ENCODE measurements around the gene TBC1D12. TPM values are rescaled to one million over a fixed set of nuclear protein-coding genes. Genes with fewer than 3 reads are reported as not detected.

Gene TBC1D12
- total RNA-seq (under 1 TPM; 0.27 to 0.42 TPM), total RNA-seq (0 to 5.5 (median 1.1) reads per million in 172 experiments)
- 0.64 TPM for polyA plus RNA-seq (2013, experiment 1 of 2)
- polyA plus RNA-seq (2013, experiment 2 of 2) = 0.56 TPM

DNA sequence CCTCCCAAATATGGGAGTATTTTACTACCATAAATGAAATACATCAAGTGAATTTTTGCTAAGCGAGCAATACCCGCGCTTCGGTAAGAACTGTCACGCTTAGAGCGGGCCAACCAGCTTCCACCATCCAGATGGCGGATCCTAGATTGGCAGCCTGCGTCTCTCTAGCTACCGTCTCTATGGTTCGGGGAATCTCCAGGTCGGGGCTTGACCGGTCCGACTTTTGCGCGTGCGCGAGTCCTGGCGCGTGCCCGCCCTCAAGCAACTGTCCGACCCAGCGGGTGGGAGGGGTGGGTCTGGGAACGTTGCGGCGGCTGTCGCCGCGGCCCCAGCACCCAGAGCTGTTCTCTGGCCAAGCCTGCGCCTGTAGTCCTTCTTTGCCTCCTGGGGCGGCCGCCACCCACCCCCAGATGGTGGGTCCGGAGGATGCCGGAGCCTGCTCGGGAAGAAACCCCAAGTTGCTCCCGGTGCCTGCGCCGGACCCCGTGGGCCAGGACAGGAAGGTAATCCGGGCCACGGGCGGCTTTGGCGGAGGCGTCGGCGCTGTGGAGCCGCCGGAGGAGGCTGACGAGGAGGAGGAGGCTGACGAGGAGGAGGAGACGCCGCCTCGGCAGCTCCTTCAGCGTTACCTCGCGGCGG, at the start of gene TBC1D12:
TSS of gene TBC1D12 (plus strand) at position 338 of the 639 bp plus-strand sequence. CDS start at position 411, 73 bp downstream.
- POLR2A ChIA-PET = no interaction called here
- Mint-ChIP-seq H3K27me3 (peaks cover 74% of the 10 kb centered on the region), H3K4me1 (ENCODE audit: low read depth) (peaks cover 7% of the 10 kb centered on the region)

DNA sequence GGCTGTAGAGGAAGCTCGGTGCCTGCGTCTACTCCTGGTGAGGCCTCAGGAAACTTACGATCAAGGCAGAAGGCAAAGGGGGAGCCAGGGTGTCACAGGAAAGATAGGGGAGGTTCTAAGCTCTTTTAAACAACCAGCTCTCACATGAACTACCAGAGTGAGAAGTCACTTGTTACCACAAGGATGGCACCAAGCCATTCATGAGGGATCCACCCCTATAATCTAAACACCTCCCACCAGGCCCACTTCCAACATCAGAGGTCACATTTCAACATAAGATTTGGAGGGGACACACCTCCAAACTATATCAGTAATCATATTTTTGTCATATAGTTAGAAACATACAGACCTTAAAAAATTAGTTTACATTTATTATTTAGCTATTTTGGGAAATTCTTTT, 49.0 kb upstream of the TBC1D12 start:
- no peaks in the 10 kb centered on the region for H3K4me1 ChIP-seq (ENCODE audit: insufficient read depth, low read length)
- no peak overlapping the region for H3K4me3 ChIP-seq (ENCODE audit: low read length)
- H3K27ac ChIP-seq (ENCODE audit: low read depth in 1 of 2, low read length in 2 of 2) = no peak overlapping the region
- intact Hi-C loops (cut with DNase I, micrococcal nuclease) = no loop called here
- Mint-ChIP-seq H3K27ac (no peak overlapping the region), H3K4me1 (ENCODE audit: low read depth) (peaks cover 10% of the 10 kb centered on the region), H3K9me3 (no peaks in the 10 kb centered on the region), H3K27me3 (no peaks in the 10 kb centered on the region), H3K4me3 (no peak overlapping the region), H3K36me3 (ENCODE audit: low read depth) (peaks cover 87% of the 10 kb centered on the region)
- H3K27me3 ChIP-seq (ENCODE audit: control insufficient read depth in 1 of 2, insufficient read depth in 2 of 2, low read length in 2 of 2) = no peaks in the 10 kb centered on the region
- POLR2A ChIA-PET = no interaction called here
- no peak for TF ChIP-seq CTCF (IDR thresholded peaks at IDR 0.05)
- no peaks in the 10 kb centered on the region for H3K9me3 ChIP-seq (ENCODE audit: control insufficient read depth in 1 of 2, insufficient read depth in 1 of 2, low read length in 2 of 2)
- H3K36me3 ChIP-seq (ENCODE audit: insufficient read depth, low read length) = peaks cover 84% of the 10 kb centered on the region
- CTCF ChIA-PET = interaction anchor here (1.2 kb wide), 1 partner anchor 9 kb away, joined by 3 read pairs; the partner anchor contains the start of gene NOC3L
- ATAC-seq (ENCODE audit: poor library complexity) = no peak
- DNase-seq = no peak

More for the DNA sequence above, at the start of gene TBC1D12:
- no peak for TF ChIP-seq CTCF (IDR thresholded peaks at IDR 0.05)
- Histone ChIP-seq H3K4me3 (ENCODE audit: low read length) (peak within 1 kb of the TSS; percentile 48), H3K36me3 (ENCODE audit: insufficient read depth, low read length) (no peaks in the 10 kb centered on the region), H3K27ac (ENCODE audit: low read depth in 1 of 2, low read length in 2 of 2) (no peak within 1 kb of the TSS), H3K27me3 (ENCODE audit: control insufficient read depth in 1 of 2, insufficient read depth in 2 of 2, low read length in 2 of 2) (peaks cover 34 to 58% of the 10 kb centered on the region in 2 experiments), H3K4me1 (ENCODE audit: insufficient read depth, low read length) (peaks cover 12% of the 10 kb centered on the region), H3K9me3 (ENCODE audit: control insufficient read depth in 1 of 2, insufficient read depth in 1 of 2, low read length in 2 of 2) (peaks cover 0 to 16% of the 10 kb centered on the region in 2 experiments)
- Mint-ChIP-seq H3K36me3 (ENCODE audit: low read depth) (no peaks in the 10 kb centered on the region), H3K27ac (no peak within 1 kb of the TSS), H3K4me3 (peak within 1 kb of the TSS; percentile 90), H3K9me3 (no peaks in the 10 kb centered on the region)
- peak in 5 of 14 experiments; percentile 11 to 69 (median 35) for DNase-seq
- intact Hi-C loops (cut with DNase I, micrococcal nuclease) = no loop called here
- CTCF ChIA-PET = no interaction called here
- ATAC-seq (ENCODE audit: poor library complexity) = peak; percentile 61

DNA sequence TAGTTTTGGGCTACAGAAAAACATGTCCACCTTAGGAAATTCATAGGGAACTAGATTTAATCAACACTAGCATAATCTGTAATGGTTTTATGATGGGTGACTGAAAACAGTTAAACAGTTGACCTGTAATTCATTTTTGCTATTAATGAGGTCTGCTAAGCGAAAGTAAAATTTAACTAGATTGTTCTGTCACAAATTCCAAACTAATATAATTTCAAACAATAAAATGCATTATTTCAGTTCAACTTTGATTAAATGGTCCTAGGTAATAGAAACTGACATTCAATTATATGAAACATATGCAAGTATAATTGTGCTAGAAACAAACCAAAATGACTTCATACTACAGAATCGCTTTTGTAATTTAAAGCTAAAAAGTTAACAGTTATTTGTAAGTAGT, 46.5 kb upstream of the TBC1D12 start:
- Histone ChIP-seq H3K36me3 (ENCODE audit: insufficient read depth, low read length) (peaks cover 71% of the 10 kb centered on the region), H3K27ac (ENCODE audit: low read depth in 1 of 2, low read length in 2 of 2) (no peak overlapping the region), H3K27me3 (ENCODE audit: control insufficient read depth in 1 of 2, insufficient read depth in 2 of 2, low read length in 2 of 2) (no peaks in the 10 kb centered on the region), H3K4me1 (ENCODE audit: insufficient read depth, low read length) (peaks cover 3% of the 10 kb centered on the region), H3K9me3 (ENCODE audit: control insufficient read depth in 1 of 2, insufficient read depth in 1 of 2, low read length in 2 of 2) (no peaks in the 10 kb centered on the region), H3K4me3 (ENCODE audit: low read length) (no peak overlapping the region)
- CTCF ChIA-PET = interaction anchor here (0.6 kb wide), 1 partner anchor 1319 kb away, joined by 4 read pairs; no protein-coding TSS in a partner anchor
- no peak for ATAC-seq (ENCODE audit: poor library complexity)
- no peak for TF ChIP-seq CTCF (IDR thresholded peaks at IDR 0.05)
- Mint-ChIP-seq H3K36me3 (ENCODE audit: low read depth) (peaks cover 87% of the 10 kb centered on the region), H3K27me3 (no peaks in the 10 kb centered on the region), H3K4me1 (ENCODE audit: low read depth) (peaks cover 28% of the 10 kb centered on the region), H3K27ac (no peak overlapping the region), H3K9me3 (no peaks in the 10 kb centered on the region), H3K4me3 (no peak overlapping the region)
- DNase-seq = no peak
- intact Hi-C loops (cut with DNase I, micrococcal nuclease) = loop anchor here in 1 of 2 experiments (5.0 kb wide), 1 partner anchor 859 kb away; the partner anchor contains the start of gene CEP55
- POLR2A ChIA-PET = no interaction called here

Measured in CD4-positive, alpha-beta T cell (primary cell).